ENCODE data around the gene DHX40.

GRCh38 chr17:59650642-59651041 is 85.2 kb downstream of the DHX40 start:
- TF ChIP-seq POLR2AphosphoS5 (IDR thresholded peaks at IDR 0.05; ENCODE audit: low read depth, low read length) = no peak
- no peak for TF ChIP-seq TAF1 (IDR thresholded peaks at IDR 0.05; ENCODE audit: low read depth, low read length)
- no peak for TF ChIP-seq POLR2A (IDR thresholded peaks at IDR 0.05; ENCODE audit: low read depth, low read length)
- TF ChIP-seq SPI1 (IDR thresholded peaks at IDR 0.05; ENCODE audit: low read depth, low read length) = no peak

Measured in GM12891 (cell line).